GM12801 (cell line): ENCODE data around the gene PRDX6.

ENCODE experiments used
- CTCF ChIP-seq: IDR thresholded peaks from one replicate; pipeline ENCODE4 v1.5.1; 2011; ENCODE audit warnings: control low read depth; ENCODE audit not compliant: insufficient read length; ENCODE audit errors: extremely low read depth

The PRDX6 gene

GRCh38 chr1:173491508-173491907 lies 14.4 kb downstream of the PRDX6 start:
- no peak for TF ChIP-seq CTCF

- no peak for TF ChIP-seq CTCF
Measured at GRCh38 chr1:173495609-173496267, 18.6 kb downstream of the PRDX6 start.

GRCh38 chr1:173496757-173497320 lies 19.7 kb downstream of the PRDX6 start:
- TF ChIP-seq CTCF: no peak

- TF ChIP-seq CTCF: no peak
Measured at GRCh38 chr1:173499729-173500128, 22.6 kb downstream of the PRDX6 start.

- TF ChIP-seq CTCF: no peak
Measured at GRCh38 chr1:173502104-173502503, 25.0 kb downstream of the PRDX6 start.

GRCh38 chr1:173503391-173503790 lies 26.3 kb downstream of the PRDX6 start:
- TF ChIP-seq CTCF: no peak

GRCh38 chr1:173504268-173504667 lies 27.1 kb downstream of the PRDX6 start:
- TF ChIP-seq CTCF: no peak
